DMS114 treated with DMSO at 0.1 percent for 48 hours (cell line): ENCODE measurements around the gene PCK2.

ENCODE experiments used
- DNase-seq: peaks from one replicate; lab custom pipeline; 2025; ENCODE audit not compliant: unreplicated experiment; lab: John Stamatoyannopoulos, UW

PCK2 gene

GRCh38 chr14:24150567-24150966, 56.5 kb downstream of the PCK2 start:
- no peak for DNase-seq

GRCh38 chr14:24150993-24151392, 56.9 kb downstream of the PCK2 start:
- no peak for DNase-seq

GRCh38 chr14:24151404-24152080, 57.4 kb downstream of the PCK2 start:
- DNase-seq: no peak
